ENCODE results near the gene CCDC157. TPM values are rescaled to one million over a fixed set of nuclear protein-coding genes. Genes with fewer than 3 reads are reported as not detected.
"Not testable (repeated sequence)": the region's sequence is repeated elsewhere in the genome, so short reads cannot be mapped to it uniquely, and the experiment has no call there.

CCDC157 gene
- total RNA-seq, 2 donors from 2014 or later = 1.6 to 2.3 TPM

- ATAC-seq (no peak), DNase-seq (no peak)
- intact Hi-C loops (cut with DNase I, micrococcal nuclease) = loop anchor here in 1 of 2 donors (10.0 kb wide), 1 partner anchor 85 kb away; no protein-coding TSS in a partner anchor
Observed at GRCh38 chr22:30399718-30400117, 42.9 kb downstream of the CCDC157 start.

- ATAC-seq = no peak
- DNase-seq = no peak
- intact Hi-C loops (cut with DNase I, micrococcal nuclease) = no loop called here
Observed at GRCh38 chr22:30400159-30400558, 43.4 kb downstream of the CCDC157 start.

- DNase-seq; intact Hi-C loops (cut with DNase I, micrococcal nuclease); ATAC-seq: not testable (repeated sequence)
Observed at GRCh38 chr22:30401024-30401423, 44.2 kb downstream of the CCDC157 start.

GRCh38 chr22:30402028-30402765, 45.4 kb downstream of the CCDC157 start:
- no peak for DNase-seq
- intact Hi-C loops (cut with DNase I, micrococcal nuclease) = no loop called here
- no peak for ATAC-seq

- ATAC-seq; intact Hi-C loops (cut with DNase I, micrococcal nuclease); DNase-seq: not testable (repeated sequence)
Observed at GRCh38 chr22:30402766-30403104, 45.9 kb downstream of the CCDC157 start.

- intact Hi-C loops (cut with DNase I, micrococcal nuclease) = no loop called here
- ATAC-seq (no peak), DNase-seq (no peak)
Observed at GRCh38 chr22:30404307-30404706, 47.5 kb downstream of the CCDC157 start.

GRCh38 chr22:30405731-30406130, 48.9 kb downstream of the CCDC157 start:
- no peak for DNase-seq
- ATAC-seq = no peak

GRCh38 chr22:30406400-30406799, 49.6 kb downstream of the CCDC157 start:
- ATAC-seq (no peak), DNase-seq (no peak)
- intact Hi-C loops (cut with DNase I, micrococcal nuclease) = no loop called here

More at GRCh38 chr22:30405731-30406130, 48.9 kb downstream of the CCDC157 start:
- intact Hi-C loops (cut with DNase I, micrococcal nuclease) = no loop called here

- DNase-seq (no peak), ATAC-seq (no peak)
- intact Hi-C loops (cut with DNase I, micrococcal nuclease) = no loop called here
Observed at GRCh38 chr22:30408388-30409102, 51.7 kb downstream of the CCDC157 start.

- no peak for ATAC-seq
- DNase-seq = no peak
- intact Hi-C loops (cut with DNase I, micrococcal nuclease) = no loop called here
Observed at GRCh38 chr22:30411780-30412179, 55.0 kb downstream of the CCDC157 start.

GRCh38 chr22:30413001-30413400, 56.2 kb downstream of the CCDC157 start:
- DNase-seq (no peak), ATAC-seq (no peak)
- intact Hi-C loops (cut with DNase I, micrococcal nuclease) = no loop called here

- ATAC-seq = no peak
- DNase-seq = no peak
- intact Hi-C loops (cut with DNase I, micrococcal nuclease) = no loop called here
Observed at GRCh38 chr22:30413745-30414524, 57.1 kb downstream of the CCDC157 start.

- ATAC-seq (no peak), DNase-seq (no peak)
- intact Hi-C loops (cut with DNase I, micrococcal nuclease) = no loop called here
Observed at GRCh38 chr22:30414525-30415047, 57.8 kb downstream of the CCDC157 start.

GRCh38 chr22:30416403-30416802, 59.6 kb downstream of the CCDC157 start:
- DNase-seq (peak in 1 of 2 donors; percentile 41), ATAC-seq (peak; percentile 90)
- intact Hi-C loops (cut with DNase I, micrococcal nuclease) = no loop called here

GRCh38 chr22:30416837-30417236, 60.0 kb downstream of the CCDC157 start:
- intact Hi-C loops (cut with DNase I, micrococcal nuclease) = no loop called here
- DNase-seq (no peak), ATAC-seq (peak; percentile 50)

- intact Hi-C loops (cut with DNase I, micrococcal nuclease) = no loop called here
- DNase-seq (no peak), ATAC-seq (no peak)
Observed at GRCh38 chr22:30420347-30421125, 63.7 kb downstream of the CCDC157 start.

GRCh38 chr22:30421695-30422480, 65.1 kb downstream of the CCDC157 start:
- intact Hi-C loops (cut with DNase I, micrococcal nuclease) = no loop called here
- ATAC-seq (peak; percentile 22), DNase-seq (no peak)

Measured in left colon (tissue), 2 donors.